GM19238 (cell line): ENCODE data around the gene LIMS4.
"Not testable (repeated sequence)": the region's sequence is repeated elsewhere in the genome, so short reads cannot be mapped to it uniquely, and the experiment has no call there.

Experiments used
- DNase-seq: peaks from one replicate; pipeline ENCODE4 v3.0.0; 2011; ENCODE audit warnings: low spot score; ENCODE audit not compliant: insufficient read length

LIMS4 gene

DNA sequence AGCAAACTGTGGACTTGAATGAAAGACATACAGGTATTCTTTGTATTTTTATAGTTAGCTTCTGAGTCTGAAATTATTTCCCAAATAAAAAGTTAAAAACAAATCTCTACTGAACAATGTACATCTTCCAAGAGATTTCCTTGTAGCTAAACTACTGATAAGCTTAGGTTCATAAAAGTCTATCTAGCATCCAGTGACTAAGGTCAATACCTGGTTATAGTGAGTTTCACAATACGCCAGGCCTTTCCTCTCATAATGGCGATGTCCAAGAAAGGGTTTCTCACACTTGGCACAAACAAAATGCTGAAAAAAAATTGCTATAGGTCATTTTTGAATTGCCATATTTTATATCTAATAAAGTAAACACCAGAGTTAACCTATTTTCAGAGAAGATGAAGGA is 21.7 kb downstream of the LIMS4 start:
- DNase-seq: not testable (repeated sequence)

DNA sequence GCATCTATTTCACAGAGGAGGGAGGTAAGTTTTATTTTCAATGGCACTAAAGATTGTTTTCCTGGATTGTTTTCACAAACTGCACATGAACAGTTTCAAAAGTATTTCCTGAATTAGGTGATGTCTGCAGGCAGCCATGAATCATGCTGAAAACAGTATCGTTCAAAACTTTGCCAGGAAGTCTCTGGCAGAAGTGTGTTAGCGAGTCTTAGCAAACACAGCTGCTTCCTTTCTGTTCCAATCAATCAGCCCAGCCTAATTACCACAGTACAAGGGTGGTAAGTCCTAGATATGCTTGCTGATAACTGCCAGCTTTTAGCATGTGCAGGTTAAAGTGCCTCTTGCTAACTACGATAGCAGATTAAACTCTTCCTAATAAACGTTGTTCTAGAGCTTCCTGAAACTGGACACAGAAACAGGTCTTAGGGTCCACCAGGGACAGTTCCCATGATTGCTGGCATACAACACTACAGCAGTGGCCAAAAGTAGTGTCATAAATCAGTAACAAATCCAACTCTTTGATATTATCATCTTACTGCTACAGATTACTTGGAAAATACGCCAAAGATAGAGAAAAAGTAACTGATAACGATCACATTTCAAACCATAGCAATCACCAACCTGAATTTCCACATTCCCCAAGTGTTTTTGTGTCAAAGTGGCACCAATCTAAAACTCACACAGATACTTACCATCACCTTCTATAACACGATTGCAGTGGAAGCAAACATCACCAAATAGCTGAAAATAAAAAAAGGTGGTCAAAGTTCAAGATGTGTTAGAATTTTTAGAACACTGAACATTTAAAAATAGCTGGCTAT is 23.3 kb downstream of the LIMS4 start:
- not testable (repeated sequence) for DNase-seq

DNA sequence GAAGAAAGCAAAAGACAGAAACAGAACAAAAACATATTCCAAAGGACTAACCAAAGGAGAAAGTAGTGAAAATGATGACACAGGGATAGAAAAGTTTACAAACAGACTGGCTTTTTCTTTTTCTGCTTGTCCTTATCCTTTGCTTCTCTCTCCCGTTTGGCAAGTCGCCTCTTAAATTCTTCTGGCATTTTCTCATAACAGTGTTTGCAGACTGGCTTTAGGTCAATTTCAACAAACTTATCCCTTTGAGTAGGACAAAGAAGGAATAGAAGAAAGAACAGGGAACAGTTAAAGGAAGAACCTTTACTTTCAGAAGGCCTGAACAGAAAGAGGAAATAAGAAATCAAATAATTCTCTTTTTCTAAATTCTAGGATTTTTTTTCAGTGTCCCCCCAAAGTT is 26.0 kb downstream of the LIMS4 start:
- not testable (repeated sequence) for DNase-seq

DNA sequence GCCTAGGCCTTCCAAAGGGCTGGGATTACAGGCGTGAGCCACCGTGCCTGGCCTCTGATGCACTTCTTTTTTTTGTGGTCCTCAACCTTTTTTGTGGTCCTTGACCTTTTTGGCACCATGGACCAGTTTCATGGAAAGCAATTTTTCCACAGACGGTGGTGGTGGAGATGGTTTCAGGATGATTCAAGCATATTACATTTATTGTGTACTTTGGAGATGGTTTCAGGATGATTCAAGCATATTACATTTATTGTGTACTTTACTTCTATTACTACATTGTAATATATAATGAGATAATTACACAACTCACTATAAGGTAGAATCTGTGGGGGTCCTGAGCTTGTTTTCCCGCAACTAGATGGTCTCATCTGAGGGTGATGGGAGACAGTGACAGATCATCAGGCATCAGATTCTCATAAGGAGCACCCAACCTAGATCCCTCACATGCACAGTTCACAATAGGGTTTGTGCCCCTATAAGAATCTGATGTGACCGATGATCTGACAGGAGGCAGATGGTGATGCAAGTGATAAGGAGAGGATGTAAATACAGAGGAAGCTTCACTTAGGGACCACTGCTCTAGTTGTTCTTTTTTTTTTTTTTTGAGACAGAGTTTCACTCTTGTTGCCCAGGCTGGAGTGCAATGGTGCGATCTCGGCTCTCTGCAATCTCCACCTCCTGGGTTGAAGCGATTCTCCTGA is 29.2 kb downstream of the LIMS4 start:
- not testable (repeated sequence) for DNase-seq

- not testable (repeated sequence) for DNase-seq
These were observed 30.7 kb downstream of the LIMS4 start for GRCh38 chr2:110441905-110442304.

- DNase-seq: not testable (repeated sequence)
These were observed 38.1 kb downstream of the LIMS4 start for GRCh38 chr2:110434565-110434964.

DNA sequence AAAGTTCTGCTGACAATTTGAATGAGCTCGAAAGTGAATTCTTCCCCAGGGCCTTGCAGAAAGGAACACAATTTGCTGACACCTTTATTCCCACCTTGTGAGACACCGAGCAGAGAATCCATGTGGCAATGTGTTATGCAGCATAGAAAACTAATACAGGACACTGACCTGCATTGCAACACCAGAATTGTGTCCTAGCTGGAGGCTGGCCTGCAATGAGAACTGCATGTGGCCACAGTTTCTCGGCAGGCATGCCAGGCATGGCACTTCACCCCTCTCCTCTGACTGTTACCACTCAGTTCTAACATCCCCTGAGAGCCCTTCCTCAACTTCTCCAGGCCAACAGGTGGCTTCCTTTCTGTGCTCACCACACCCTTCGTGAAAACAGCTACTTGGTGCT is 46.9 kb downstream of the LIMS4 start:
- DNase-seq: not testable (repeated sequence)

- not testable (repeated sequence) for DNase-seq
These were observed 48.2 kb downstream of the LIMS4 start for GRCh38 chr2:110424421-110424820.

GRCh38 chr2:110423574-110423962 is 49.0 kb downstream of the LIMS4 start:
- not testable (repeated sequence) for DNase-seq

GRCh38 chr2:110422852-110423573 is 49.6 kb downstream of the LIMS4 start:
- DNase-seq: not testable (repeated sequence)

GRCh38 chr2:110420641-110421354 is 51.8 kb downstream of the LIMS4 start:
- not testable (repeated sequence) for DNase-seq

- DNase-seq: not testable (repeated sequence)
These were observed 65.5 kb downstream of the LIMS4 start for GRCh38 chr2:110407142-110407541.

DNA sequence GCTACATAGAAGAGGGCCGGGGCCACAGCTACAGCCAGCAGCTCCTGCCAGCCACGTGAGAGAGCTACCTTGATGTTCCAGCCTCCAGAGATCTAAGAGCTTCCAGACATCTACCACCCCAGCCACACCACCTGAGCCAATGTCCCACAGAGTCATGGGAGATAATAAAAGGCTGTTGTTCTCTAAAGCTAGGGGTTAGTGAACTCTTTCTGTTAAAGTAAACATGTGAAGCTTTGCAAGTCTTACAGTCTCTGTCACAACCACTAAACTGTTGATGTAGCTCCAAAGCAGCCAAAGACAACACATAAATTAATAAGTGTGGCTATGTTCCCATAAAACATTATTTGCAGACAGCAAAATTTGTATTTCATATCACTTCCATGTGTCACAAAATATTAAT is 67.6 kb downstream of the LIMS4 start:
- DNase-seq: not testable (repeated sequence)

- not testable (repeated sequence) for DNase-seq
These were observed 68.4 kb downstream of the LIMS4 start for GRCh38 chr2:110404246-110404645.

DNA sequence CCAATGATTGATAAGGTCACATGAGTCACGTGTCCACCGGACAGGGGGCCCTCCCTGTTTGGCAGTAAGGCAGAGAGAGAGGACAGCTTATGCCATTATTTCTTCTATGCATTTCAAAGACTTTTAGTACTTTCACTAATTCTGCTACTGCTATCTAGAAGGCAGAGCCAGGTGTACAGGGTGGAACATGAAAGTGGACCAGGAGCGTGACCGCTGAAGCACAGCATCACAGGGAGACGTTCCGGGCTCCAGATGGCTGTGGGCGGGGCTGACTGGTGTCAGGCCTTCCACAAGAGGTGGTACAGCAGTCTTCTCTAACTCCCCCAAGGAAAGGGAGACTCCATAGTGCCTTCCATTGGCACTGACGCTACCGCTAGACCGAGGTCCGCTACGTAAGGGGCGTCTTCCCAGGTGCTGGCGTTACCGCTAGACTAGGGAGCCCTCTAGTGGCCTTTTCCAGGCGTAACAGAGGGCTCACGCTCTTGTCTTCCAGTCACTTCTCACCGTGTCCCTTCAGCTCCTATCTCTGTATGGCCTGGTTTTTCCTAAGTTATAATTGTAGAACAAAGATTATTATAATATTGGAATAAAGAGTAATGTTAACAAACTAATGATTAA is 71.5 kb downstream of the LIMS4 start:
- not testable (repeated sequence) for DNase-seq

DNA sequence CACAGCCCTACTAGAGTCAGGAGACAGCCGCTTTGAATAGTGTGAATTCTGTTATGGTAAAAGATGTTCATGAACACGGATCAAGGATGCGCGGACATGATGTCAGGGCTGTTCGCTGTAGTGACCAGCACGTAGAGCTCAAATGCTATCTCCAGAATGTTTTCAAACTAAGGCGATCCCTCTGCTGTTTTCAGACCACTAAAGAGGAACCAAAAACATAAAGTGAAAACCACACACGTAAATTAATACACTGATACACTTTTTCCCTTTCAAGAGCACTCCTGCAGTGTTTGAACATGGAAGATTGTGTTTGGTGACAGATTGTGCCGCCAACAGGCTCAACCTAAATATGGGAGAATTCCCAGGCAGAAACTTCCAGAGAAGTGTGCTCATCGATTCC is 73.2 kb downstream of the LIMS4 start:
- not testable (repeated sequence) for DNase-seq

- not testable (repeated sequence) for DNase-seq
These were observed 76.6 kb downstream of the LIMS4 start for GRCh38 chr2:110395990-110396389.
